HepG2 (cell line): ENCODE measurements around the gene RAB30. TPM values are rescaled to one million over a fixed set of nuclear protein-coding genes. Genes with fewer than 3 reads are reported as not detected.

ENCODE experiments used
- AKAP8 ChIP-seq: sonication (generic); formaldehyde crosslinking; IDR thresholded peaks from 2 replicates; pipeline ENCODE4 v1.5.1; 2020; ENCODE audit warnings: mild to moderate bottlenecking, missing genetic modification reagents
- CBX1 ChIP-seq: IDR thresholded peaks from one replicate; pipeline ENCODE4 v1.6.1; 2016; ENCODE audit warnings: antibody characterized with exemption, low read depth
- RERE ChIP-seq: IDR thresholded peaks from 2 replicates; pipeline ENCODE4 v1.6.1; 2016; ENCODE audit warnings: low read depth, missing genetic modification reagents, missing compliant biosample characterization
- ZFX ChIP-seq: sonication (generic); formaldehyde crosslinking; IDR thresholded peaks from 2 replicates; pipeline ENCODE4 v1.4.0; 2020; ENCODE audit warnings: mild to moderate bottlenecking, low read depth, missing genetic modification reagents, moderate library complexity
- ZNF281 ChIP-seq: sonication (generic); formaldehyde crosslinking; IDR thresholded peaks from 2 replicates; pipeline ENCODE4 v1.4.0; 2020; ENCODE audit warnings: missing genetic modification reagents, borderline replicate concordance
- ZNF629 ChIP-seq: sonication (generic); formaldehyde crosslinking; conservative IDR thresholded peaks from 2 replicates; pipeline ENCODE4 v1.5.0; 2020; ENCODE audit warnings: missing genetic modification reagents
- polyA plus RNA-seq, 8 experiments: library from polyadenylated mRNA; depleted of rRNA in 3 of 8; stranded (reverse) in 7 of 8; unstranded in 1 of 8; fragments of >200 nt; fragmentation: Illumina TruSeq in 4 of 8; extraction: Trizol in 4 of 8; gene quantifications; 2 replicates each; pipeline versions ENCODE4 v1.2.1 to v1.2.3, GENCODE V29; 2011 to 2016; ENCODE audit warnings: low read depth in 4 of 8, missing spikeins in 1 of 8, mixed read lengths in 1 of 8; ENCODE audit not compliant: insufficient read depth in 1 of 8
- total RNA-seq, 5 experiments: library from RNA; depleted of rRNA; stranded (reverse); fragments of >200 nt; fragmentation: Illumina TruSeq; extraction: Trizol; gene quantifications; 2 replicates each; pipeline ENCODE4 v1.2.3, GENCODE V29; 2016; ENCODE audit warnings: low read depth in 1 of 5

The RAB30 gene
- total and polyA plus RNA-seq, 2 of the 13 experiments (the other 11 are each of a cell fraction or from before 2014, with no cell fraction given) = 3.7 to 5.0 TPM

GRCh38 chr11:82949352-82949751, 122.3 kb downstream of the RAB30 start (continued):
- no peak for TF ChIP-seq ZNF281 (CRISPR knock-in tag)
- no peak for TF ChIP-seq ZFX (CRISPR knock-in tag)
- no peak for TF ChIP-seq RERE (CRISPR knock-in tag)
- TF ChIP-seq AKAP8 (CRISPR knock-in tag) = no peak
- TF ChIP-seq CBX1 = no peak
- TF ChIP-seq ZNF629 (CRISPR knock-in tag) = no peak
